Progenitor cell of endocrine pancreas (in vitro differentiated cells): ENCODE results near the gene HAL. TPM values are rescaled to one million over a fixed set of nuclear protein-coding genes. Genes with fewer than 3 reads are reported as not detected.
A peak's percentile ranks its signal among the peaks of the same experiment; 100 is the strongest.

Experiments used
- DNase-seq: peaks from one replicate; pipeline ENCODE4 v3.0.0; 2021; ENCODE audit warnings: low spot score; ENCODE audit not compliant: unreplicated experiment
- H3K27ac Mint-ChIP-seq: 2 replicates; pipeline ENCODE4 v1.8.0; 2021; ENCODE audit warnings: mild to moderate bottlenecking, moderate library complexity, mixed read lengths
- H3K27me3 Mint-ChIP-seq: 2 replicates; pipeline ENCODE4 v1.8.0; 2021; ENCODE audit warnings: mixed read lengths
- H3K36me3 Mint-ChIP-seq: 2 replicates; pipeline ENCODE4 v1.8.0; 2022; ENCODE audit warnings: mixed read lengths; ENCODE audit not compliant: insufficient read depth
- H3K4me1 Mint-ChIP-seq: 2 replicates; pipeline ENCODE4 v1.8.0; 2021; ENCODE audit warnings: low read depth, mixed read lengths
- H3K4me3 Mint-ChIP-seq: 2 replicates; pipeline ENCODE4 v1.8.0; 2021; ENCODE audit warnings: low read depth, mild to moderate bottlenecking, moderate library complexity, mixed read lengths
- H3K9me3 Mint-ChIP-seq: 2 replicates; pipeline ENCODE4 v1.8.0; 2021; ENCODE audit warnings: low read depth, mixed read lengths
- CTCF ChIP-seq: fragments of 200-600 bp; sonication (generic); IDR thresholded peaks from one replicate; pipeline ENCODE4 v1.5.0; 2021; ENCODE audit warnings: antibody characterized with exemption, mild to moderate bottlenecking; ENCODE audit not compliant: unreplicated experiment
- total RNA-seq: library from RNA; stranded (reverse); gene quantifications from 2 replicates; pipeline ENCODE4 v1.2.1, GENCODE V29; 2021

Gene HAL
- total RNA-seq, 1 donor from 2014 or later: 0.46 TPM

DNA sequence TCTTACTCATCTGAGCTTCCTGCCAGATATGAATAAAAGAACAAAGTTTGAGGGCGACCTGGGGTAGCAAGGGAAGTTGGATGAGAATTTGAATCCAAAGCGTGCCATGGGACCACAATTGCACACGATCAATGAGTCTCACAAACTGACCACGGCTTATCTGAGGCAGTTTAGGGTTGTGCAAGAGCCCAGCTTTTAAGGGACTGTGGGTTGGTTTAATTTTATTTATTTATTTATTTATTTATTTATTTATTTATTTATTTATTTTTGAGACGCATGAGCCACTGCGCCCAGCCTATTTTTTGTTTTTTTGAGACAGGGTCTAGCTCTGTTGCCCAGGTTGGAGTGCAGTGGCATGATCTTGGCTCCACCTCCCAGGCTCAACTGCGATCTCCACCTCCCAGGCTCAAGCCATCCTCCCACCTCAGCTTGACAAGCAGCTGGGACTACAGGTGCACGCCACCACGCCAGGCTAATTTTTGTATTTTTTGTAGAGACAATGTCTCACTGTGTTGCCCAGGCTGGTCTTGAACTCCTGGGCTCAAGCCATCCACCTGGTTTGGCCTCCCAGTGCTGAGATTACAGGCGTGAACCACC lies 51.9 kb downstream of the HAL start:
- Mint-ChIP-seq H3K9me3 (no peaks in the 10 kb centered on the region), H3K36me3 (no peaks in the 10 kb centered on the region), H3K4me1 (peaks cover 2% of the 10 kb centered on the region), H3K27me3 (peaks cover 17% of the 10 kb centered on the region), H3K4me3 (peak overlapping the region; percentile 44), H3K27ac (no peak overlapping the region)
- TF ChIP-seq CTCF: no peak
- no peak for DNase-seq

- Mint-ChIP-seq H3K9me3 (no peaks in the 10 kb centered on the region), H3K36me3 (no peaks in the 10 kb centered on the region), H3K27ac (peak within 1 kb of the TSS; percentile 80)
These were observed 52.8 kb downstream of the HAL start, which contains the start of gene AMDHD1 for GRCh38 chr12:95943330-95943842. Gene AMDHD1 (plus strand): TSS chr12:95943331. CDS start chr12:95943399, 68 bp downstream.

GRCh38 chr12:95942524-95943329 lies 53.4 kb downstream of the HAL start, which contains the start of gene CCDC38:
Gene CCDC38 (minus strand): TSS chr12:95942614. CDS start chr12:95936509, 6,105 bp downstream.
- peak; percentile 25 for DNase-seq
- Mint-ChIP-seq H3K27me3 (peaks cover 20% of the 10 kb centered on the region), H3K9me3 (no peaks in the 10 kb centered on the region), H3K4me3 (peak within 1 kb of the TSS; percentile 82), H3K36me3 (no peaks in the 10 kb centered on the region), H3K27ac (peak within 1 kb of the TSS; percentile 80), H3K4me1 (peaks cover 2% of the 10 kb centered on the region)
- TF ChIP-seq CTCF: no peak

More at GRCh38 chr12:95943330-95943842, 52.8 kb downstream of the HAL start, which contains the start of gene AMDHD1:
- TF ChIP-seq CTCF: peak; percentile 44
- peaks cover 2% of the 10 kb centered on the region for H3K4me1 Mint-ChIP-seq
- peak; percentile 60 for DNase-seq
- H3K27me3 Mint-ChIP-seq: peaks cover 20% of the 10 kb centered on the region
- H3K4me3 Mint-ChIP-seq: peak within 1 kb of the TSS; percentile 82

DNA sequence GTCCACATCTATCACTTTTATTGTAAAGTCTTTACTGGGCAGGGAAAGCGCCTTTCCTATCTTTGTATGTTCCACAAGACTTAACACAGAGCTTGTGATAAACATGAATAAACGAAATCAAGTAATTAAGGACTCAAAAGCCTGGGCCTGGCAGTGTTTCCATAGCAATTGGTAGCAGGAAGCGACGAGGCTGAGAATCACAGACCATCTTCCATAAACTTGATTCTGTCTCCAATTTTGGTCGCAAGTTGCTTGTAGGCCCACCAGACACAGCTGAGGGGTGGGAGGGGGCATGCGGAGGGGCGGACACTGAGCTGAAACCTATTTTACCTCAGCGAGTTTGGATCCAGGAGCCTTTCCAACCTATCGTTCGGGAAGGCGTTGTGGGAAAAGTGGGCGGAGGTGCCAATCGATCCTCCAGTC lies 54.0 kb downstream of the HAL start:
- H3K4me3 Mint-ChIP-seq: peak overlapping the region; percentile 82
- H3K9me3 Mint-ChIP-seq: no peaks in the 10 kb centered on the region
- H3K27ac Mint-ChIP-seq: peak overlapping the region; percentile 51

More for the DNA sequence above, 54.0 kb downstream of the HAL start:
- Mint-ChIP-seq H3K27me3 (peaks cover 20% of the 10 kb centered on the region), H3K36me3 (no peaks in the 10 kb centered on the region), H3K4me1 (peaks cover 2% of the 10 kb centered on the region)
- TF ChIP-seq CTCF: no peak
- no peak for DNase-seq
